Measurements from ENCODE around the gene SUN5. TPM values are rescaled to one million over a fixed set of nuclear protein-coding genes. Genes with fewer than 3 reads are reported as not detected.

Gene SUN5
- total and polyA plus RNA-seq, 5 donors from 2014 or later, result not detected

GRCh38 chr20:33008336-33009213, 4.3 kb upstream of the SUN5 start:
- Histone ChIP-seq H3K9me3 (ENCODE audit: control insufficient read depth in 2 of 2, low read length in 2 of 2) (peaks cover 2 to 6% of the 10 kb centered on the region in 2 experiments), H3K27ac (ENCODE audit: insufficient read depth, low read length, poor library complexity, severe bottlenecking) (no peak overlapping the region), H3K4me3 (ENCODE audit: low read depth, low read length) (no peak overlapping the region), H3K36me3 (ENCODE audit: control insufficient read depth, insufficient read depth, low read length) (no peaks in the 10 kb centered on the region), H3K4me1 (ENCODE audit: control insufficient read depth, insufficient read depth, low read length, poor library complexity, severe bottlenecking) (no peaks in the 10 kb centered on the region), H3K27me3 (ENCODE audit: control insufficient read depth, insufficient read depth, low read length) (no peaks in the 10 kb centered on the region)
- DNase-seq (no peak), ATAC-seq (ENCODE audit: low read depth in 2 of 2) (no peak)
- Mint-ChIP-seq H3K4me1 (peaks cover 0 to 14% (median 4%) of the 10 kb centered on the region in 4 donors), H3K9me3 (peaks cover 0 to 4% (median 0%) of the 10 kb centered on the region in 7 donors), H3K27me3 (peaks cover 4% of the 10 kb centered on the region), H3K27ac (peak overlapping the region in 2 of 3 donors; percentile 25 to 79), H3K36me3 (no peaks in the 10 kb centered on the region), H3K4me3 (peak overlapping the region in 1 of 4 donors; percentile 85)

GRCh38 chr20:33007376-33008335, 3.4 kb upstream of the SUN5 start, which contains the start of gene BPIFB2:
Gene BPIFB2 (plus strand): TSS chr20:33007704. CDS start chr20:33008575, 871 bp downstream.
- H3K36me3 Mint-ChIP-seq, result no peaks in the 10 kb centered on the region
- peaks cover 0 to 14% (median 4%) of the 10 kb centered on the region in 4 donors for H3K4me1 Mint-ChIP-seq
- Histone ChIP-seq H3K4me1 (ENCODE audit: control insufficient read depth, insufficient read depth, low read length, poor library complexity, severe bottlenecking) (no peaks in the 10 kb centered on the region), H3K27me3 (ENCODE audit: control insufficient read depth, insufficient read depth, low read length) (no peaks in the 10 kb centered on the region), H3K36me3 (ENCODE audit: control insufficient read depth, insufficient read depth, low read length) (no peaks in the 10 kb centered on the region), H3K9me3 (ENCODE audit: control insufficient read depth in 2 of 2, low read length in 2 of 2) (peaks cover 2 to 6% of the 10 kb centered on the region in 2 experiments), H3K27ac (ENCODE audit: insufficient read depth, low read length, poor library complexity, severe bottlenecking) (no peak within 1 kb of the TSS), H3K4me3 (ENCODE audit: low read depth, low read length) (no peak within 1 kb of the TSS)
- no peak within 1 kb of the TSS for H3K4me3 Mint-ChIP-seq
- H3K9me3 Mint-ChIP-seq, result peaks cover 0 to 4% (median 0%) of the 10 kb centered on the region in 7 donors
- DNase-seq, result no peak
- H3K27ac Mint-ChIP-seq, result peak within 1 kb of the TSS in 1 of 3 donors; percentile 57
- no peak for ATAC-seq (ENCODE audit: low read depth in 2 of 2)
- peaks cover 4% of the 10 kb centered on the region for H3K27me3 Mint-ChIP-seq

GRCh38 chr20:33006776-33007375, 2.6 kb upstream of the SUN5 start:
- H3K36me3 ChIP-seq (ENCODE audit: control insufficient read depth, insufficient read depth, low read length), result no peaks in the 10 kb centered on the region
- no peak overlapping the region for H3K4me3 ChIP-seq (ENCODE audit: low read depth, low read length)
- H3K27ac Mint-ChIP-seq, result peak overlapping the region in 1 of 3 donors; percentile 57
- H3K4me1 Mint-ChIP-seq, result peaks cover 0 to 19% (median 8%) of the 10 kb centered on the region in 4 donors
- DNase-seq, result no peak
- no peak overlapping the region for H3K27ac ChIP-seq (ENCODE audit: insufficient read depth, low read length, poor library complexity, severe bottlenecking)
- ATAC-seq (ENCODE audit: low read depth in 2 of 2), result no peak
- peaks cover 2 to 6% of the 10 kb centered on the region in 2 experiments for H3K9me3 ChIP-seq (ENCODE audit: control insufficient read depth in 2 of 2, low read length in 2 of 2)
- H3K27me3 ChIP-seq (ENCODE audit: control insufficient read depth, insufficient read depth, low read length), result no peaks in the 10 kb centered on the region
- no peak overlapping the region for H3K4me3 Mint-ChIP-seq
- no peaks in the 10 kb centered on the region for H3K36me3 Mint-ChIP-seq
- peaks cover 4% of the 10 kb centered on the region for H3K27me3 Mint-ChIP-seq
- H3K9me3 Mint-ChIP-seq, result peaks cover 0 to 4% (median under 1%) of the 10 kb centered on the region in 7 donors
- H3K4me1 ChIP-seq (ENCODE audit: control insufficient read depth, insufficient read depth, low read length, poor library complexity, severe bottlenecking), result no peaks in the 10 kb centered on the region

- no peak overlapping the region for H3K27ac ChIP-seq (ENCODE audit: insufficient read depth, low read length, poor library complexity, severe bottlenecking)
- Mint-ChIP-seq H3K4me1 (peaks cover 0 to 23% (median 9%) of the 10 kb centered on the region in 4 donors), H3K36me3 (no peaks in the 10 kb centered on the region), H3K4me3 (no peak overlapping the region), H3K27ac (no peak overlapping the region), H3K9me3 (peaks cover 0 to 4% (median 1%) of the 10 kb centered on the region in 7 donors), H3K27me3 (peaks cover 4% of the 10 kb centered on the region)
- H3K4me3 ChIP-seq (ENCODE audit: low read depth, low read length), result no peak overlapping the region
- no peak for ATAC-seq (ENCODE audit: low read depth in 2 of 2)
- peaks cover 2 to 6% of the 10 kb centered on the region in 2 experiments for H3K9me3 ChIP-seq (ENCODE audit: control insufficient read depth in 2 of 2, low read length in 2 of 2)
- no peaks in the 10 kb centered on the region for H3K36me3 ChIP-seq (ENCODE audit: control insufficient read depth, insufficient read depth, low read length)
- DNase-seq, result no peak
- H3K27me3 ChIP-seq (ENCODE audit: control insufficient read depth, insufficient read depth, low read length), result no peaks in the 10 kb centered on the region
- no peaks in the 10 kb centered on the region for H3K4me1 ChIP-seq (ENCODE audit: control insufficient read depth, insufficient read depth, low read length, poor library complexity, severe bottlenecking)
Measured at GRCh38 chr20:33005908-33006775, 1.9 kb upstream of the SUN5 start.

GRCh38 chr20:33005132-33005566, 916 bp upstream of the SUN5 start:
- H3K27me3 Mint-ChIP-seq, result no peaks in the 10 kb centered on the region
- H3K27ac Mint-ChIP-seq, result peak overlapping the region in 1 of 3 donors; percentile 62
- Histone ChIP-seq H3K36me3 (ENCODE audit: control insufficient read depth, insufficient read depth, low read length) (no peaks in the 10 kb centered on the region), H3K27ac (ENCODE audit: insufficient read depth, low read length, poor library complexity, severe bottlenecking) (no peak overlapping the region), H3K9me3 (ENCODE audit: control insufficient read depth in 2 of 2, low read length in 2 of 2) (peaks cover 2 to 6% of the 10 kb centered on the region in 2 experiments), H3K4me3 (ENCODE audit: low read depth, low read length) (no peak overlapping the region), H3K4me1 (ENCODE audit: control insufficient read depth, insufficient read depth, low read length, poor library complexity, severe bottlenecking) (no peaks in the 10 kb centered on the region), H3K27me3 (ENCODE audit: control insufficient read depth, insufficient read depth, low read length) (no peaks in the 10 kb centered on the region)
- H3K9me3 Mint-ChIP-seq, result peaks cover 0 to 4% (median 1%) of the 10 kb centered on the region in 7 donors
- DNase-seq (peak in 2 of 3 donors; percentile 31 to 68), ATAC-seq (ENCODE audit: low read depth in 2 of 2) (no peak)
- no peak overlapping the region for H3K4me3 Mint-ChIP-seq
- H3K4me1 Mint-ChIP-seq, result peaks cover 0 to 28% (median 12%) of the 10 kb centered on the region in 4 donors
- no peaks in the 10 kb centered on the region for H3K36me3 Mint-ChIP-seq

- H3K9me3 ChIP-seq (ENCODE audit: control insufficient read depth in 2 of 2, low read length in 2 of 2), result peaks cover 2 to 6% of the 10 kb centered on the region in 2 experiments
- Mint-ChIP-seq H3K27ac (peak overlapping the region in 2 of 3 donors; percentile 83 to 89), H3K9me3 (peaks cover 0 to 5% (median 1%) of the 10 kb centered on the region in 7 donors), H3K4me3 (no peak overlapping the region), H3K4me1 (peaks cover 7 to 37% (median 18%) of the 10 kb centered on the region in 4 donors), H3K27me3 (no peaks in the 10 kb centered on the region), H3K36me3 (no peaks in the 10 kb centered on the region)
- no peaks in the 10 kb centered on the region for H3K27me3 ChIP-seq (ENCODE audit: control insufficient read depth, insufficient read depth, low read length)
- H3K27ac ChIP-seq (ENCODE audit: insufficient read depth, low read length, poor library complexity, severe bottlenecking), result no peak overlapping the region
- ATAC-seq (ENCODE audit: low read depth in 2 of 2) (no peak), DNase-seq (no peak)
- H3K4me1 ChIP-seq (ENCODE audit: control insufficient read depth, insufficient read depth, low read length, poor library complexity, severe bottlenecking), result no peaks in the 10 kb centered on the region
- H3K36me3 ChIP-seq (ENCODE audit: control insufficient read depth, insufficient read depth, low read length), result no peaks in the 10 kb centered on the region
- H3K4me3 ChIP-seq (ENCODE audit: low read depth, low read length), result no peak overlapping the region
Measured at GRCh38 chr20:33002087-33002808, 2.0 kb downstream of the SUN5 start.
